Ishikawa (cell line): ENCODE results near the gene GEMIN8.

Experiments used
- CEBPB ChIP-seq: IDR thresholded peaks from 2 replicates; pipeline ENCODE4 v1.6.1; 2012
- CREB1 ChIP-seq: IDR thresholded peaks from 2 replicates; pipeline ENCODE4 v1.6.1; 2012; ENCODE audit warnings: low read depth
- EGR1 ChIP-seq: IDR thresholded peaks from 2 replicates; pipeline ENCODE4 v1.6.1; 2012
- EP300 ChIP-seq: IDR thresholded peaks from 2 replicates; pipeline ENCODE4 v1.6.1; 2012; ENCODE audit warnings: borderline replicate concordance
- FOXM1 ChIP-seq: IDR thresholded peaks from 2 replicates; pipeline ENCODE4 v1.6.1; 2012; ENCODE audit warnings: low read depth, borderline replicate concordance
- NFIC ChIP-seq: IDR thresholded peaks from 2 replicates; pipeline ENCODE4 v1.6.1; 2012
- RAD21 ChIP-seq: IDR thresholded peaks from 2 replicates; pipeline ENCODE4 v1.6.1; 2012; ENCODE audit warnings: low read depth
- REST ChIP-seq: IDR thresholded peaks from 2 replicates; pipeline ENCODE4 v1.6.1; 2012; ENCODE audit warnings: low read depth, mild to moderate bottlenecking
- TAF1 ChIP-seq: IDR thresholded peaks from 2 replicates; pipeline ENCODE4 v1.6.1; 2012; ENCODE audit warnings: low read depth, mild to moderate bottlenecking
- TCF12 ChIP-seq: IDR thresholded peaks from 2 replicates; pipeline ENCODE4 v1.6.1; 2012; ENCODE audit warnings: low read depth
- TEAD4 ChIP-seq: IDR thresholded peaks from 2 replicates; pipeline ENCODE4 v1.6.1; 2012
- YY1 ChIP-seq: IDR thresholded peaks from 2 replicates; pipeline ENCODE4 v1.6.1; 2012; ENCODE audit warnings: low read depth
- ZBTB7A ChIP-seq: IDR thresholded peaks from 2 replicates; pipeline ENCODE4 v1.6.1; 2012; ENCODE audit warnings: low read depth
- TF ChIP-seq, protein P1 (sequence below): IDR thresholded peaks from 2 replicates; pipeline ENCODE4 v1.6.1; 2012
- TF ChIP-seq, protein P2 (sequence below): IDR thresholded peaks from 2 replicates; pipeline ENCODE4 v1.6.1; 2012

The GEMIN8 gene

DNA sequence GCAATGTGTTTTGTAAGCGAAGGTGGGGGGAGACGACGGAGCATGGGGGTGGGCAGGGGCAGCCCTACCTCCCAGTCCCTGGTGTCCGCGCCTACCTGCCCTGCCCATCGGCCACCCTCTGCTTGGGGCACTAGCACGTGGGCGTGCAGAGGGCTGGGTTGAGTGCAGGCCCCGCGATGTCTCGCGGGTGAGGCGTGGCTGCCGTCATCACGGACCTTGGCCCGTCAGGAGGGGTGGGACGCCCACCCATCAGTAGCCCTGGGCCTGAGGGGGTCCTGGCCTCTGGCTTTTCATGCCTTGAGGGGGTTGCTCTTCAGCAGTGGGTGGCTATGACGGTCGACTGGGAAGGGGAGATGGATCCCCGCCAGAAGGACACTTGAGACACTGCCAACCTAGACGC is 36.1 kb upstream of the GEMIN8 start:
- TF ChIP-seq ZBTB7A (no peak), TEAD4 (no peak), CREB1 (no peak), YY1 (no peak), RAD21 (no peak), CEBPB (no peak), FOXM1 (no peak), EGR1 (no peak), REST (no peak), TCF12 (no peak), TAF1 (no peak), EP300 (no peak), NFIC (no peak)
- TF ChIP-seq, protein P1, sequence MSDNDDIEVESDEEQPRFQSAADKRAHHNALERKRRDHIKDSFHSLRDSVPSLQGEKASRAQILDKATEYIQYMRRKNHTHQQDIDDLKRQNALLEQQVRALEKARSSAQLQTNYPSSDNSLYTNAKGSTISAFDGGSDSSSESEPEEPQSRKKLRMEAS, result no peak
- TF ChIP-seq, protein P2, sequence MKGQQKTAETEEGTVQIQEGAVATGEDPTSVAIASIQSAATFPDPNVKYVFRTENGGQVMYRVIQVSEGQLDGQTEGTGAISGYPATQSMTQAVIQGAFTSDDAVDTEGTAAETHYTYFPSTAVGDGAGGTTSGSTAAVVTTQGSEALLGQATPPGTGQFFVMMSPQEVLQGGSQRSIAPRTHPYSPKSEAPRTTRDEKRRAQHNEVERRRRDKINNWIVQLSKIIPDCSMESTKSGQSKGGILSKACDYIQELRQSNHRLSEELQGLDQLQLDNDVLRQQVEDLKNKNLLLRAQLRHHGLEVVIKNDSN, result no peak

- TF ChIP-seq RAD21, result no peak
- no peak for TF ChIP-seq TAF1
- TF ChIP-seq FOXM1, result no peak
- TF ChIP-seq, protein P1, result no peak
- TF ChIP-seq CREB1, result no peak
- no peak for TF ChIP-seq NFIC
- no peak for TF ChIP-seq REST
- TF ChIP-seq, protein P2, result no peak
- TF ChIP-seq TEAD4, result no peak
- TF ChIP-seq TCF12, result no peak
- TF ChIP-seq YY1, result no peak
- TF ChIP-seq CEBPB, result no peak
- no peak for TF ChIP-seq EGR1
- no peak for TF ChIP-seq ZBTB7A
- TF ChIP-seq EP300, result no peak
Observed at GRCh38 chrX:14064626-14065432, 35.1 kb upstream of the GEMIN8 start.

- TF ChIP-seq NFIC (no peak), CREB1 (no peak), EP300 (no peak), ZBTB7A (no peak), EGR1 (no peak), YY1 (no peak), CEBPB (no peak), FOXM1 (no peak), TCF12 (no peak), TAF1 (no peak), REST (no peak), TEAD4 (no peak)
- TF ChIP-seq, protein P2, result no peak
- TF ChIP-seq, protein P1, result no peak
Observed at GRCh38 chrX:14062524-14062923, 32.8 kb upstream of the GEMIN8 start.
